K562 (cell line): ENCODE measurements around the gene CCDC85C. TPM values are rescaled to one million over a fixed set of nuclear protein-coding genes. Genes with fewer than 3 reads are reported as not detected.

ENCODE experiments used
- DACH1 ChIP-seq: fragments of 450-650 bp; IDR thresholded peaks from 2 replicates; pipeline ENCODE4 v1.6.1; 2018; ENCODE audit not compliant: partially characterized antibody
- DNMT1 ChIP-seq: fragments of 450-650 bp; IDR thresholded peaks from 2 replicates; pipeline ENCODE4 v1.6.1; 2016; ENCODE audit warnings: antibody characterized with exemption, mild to moderate bottlenecking
- HDAC6 ChIP-seq: IDR thresholded peaks from 2 replicates; pipeline ENCODE4 v1.6.1; 2012; ENCODE audit warnings: low read depth, mild to moderate bottlenecking, control low read depth, inconsistent platforms, low read length, moderate library complexity
- NFE2L1 ChIP-seq: fragments of 450-650 bp; IDR thresholded peaks from 2 replicates; pipeline ENCODE4 v1.6.1; 2016; ENCODE audit warnings: missing genetic modification characterization, low read depth, mild to moderate bottlenecking, missing compliant biosample characterization, moderate library complexity, borderline replicate concordance
- PREB ChIP-seq: sonication (generic); formaldehyde crosslinking; IDR thresholded peaks from 2 replicates; pipeline ENCODE4 v1.8.1; 2023; ENCODE audit warnings: mild to moderate bottlenecking, missing genetic modification reagents
- TOE1 ChIP-seq, 2 experiments: fragments of 450-650 bp in 1 of 2; sonication (generic) in 1 of 2; formaldehyde crosslinking in 1 of 2; IDR thresholded peaks; 2 replicates each; pipeline versions ENCODE4 v1.7.1 to v1.8.0; 2016 to 2022; ENCODE audit warnings: borderline replicate concordance in 2 of 2, mild to moderate bottlenecking in 2 of 2, antibody characterized with exemption in 1 of 2, inconsistent platforms in 1 of 2, low read depth in 1 of 2, missing genetic modification reagents in 1 of 2, moderate library complexity in 1 of 2
- WHSC1 ChIP-seq: IDR thresholded peaks from one replicate; pipeline ENCODE4 v1.6.1; 2012; ENCODE audit warnings: low read length, control low read depth, inconsistent platforms
- ZFP91 ChIP-seq: sonication (generic); formaldehyde crosslinking; IDR thresholded peaks from 2 replicates; pipeline ENCODE4 v1.8.0; 2022; ENCODE audit warnings: mild to moderate bottlenecking, missing genetic modification reagents
- ZKSCAN3 ChIP-seq: fragments of 250-450 bp; sonication (Bioruptor Pico); IDR thresholded peaks from 2 replicates; pipeline ENCODE4 v1.4.0; 2020
- polyA plus RNA-seq, 8 experiments: library from polyadenylated mRNA; depleted of rRNA in 4 of 8; stranded (reverse) in 5 of 8; unstranded in 3 of 8; fragments of >200 nt; fragmentation: Nextera tagmentation in 2 of 8; fragmentation: Illumina TruSeq in 1 of 8; extraction: Ambion mirVana in 2 of 8; extraction: Trizol in 1 of 8; gene quantifications; 2 replicates each; pipeline versions ENCODE4 v1.2.1 to v1.2.3, GENCODE V29; 2011 to 2014; ENCODE audit warnings: inconsistent platforms in 1 of 8, missing spikeins in 1 of 8
- total RNA-seq, 7 experiments: library from RNA; depleted of rRNA in 6 of 7; stranded (reverse); fragments of >200 nt in 6 of 7; fragmentation: Illumina TruSeq in 2 of 7; extraction: Trizol in 2 of 7; gene quantifications; 2 replicates each; pipeline versions ENCODE4 v1.2.1 to v1.2.3, GENCODE V29; 2011 to 2021; ENCODE audit warnings: low replicate concordance in 1 of 7
- TF ChIP-seq, protein P1 (sequence below), 2 experiments: fragments of 450-650 bp in 1 of 2; IDR thresholded peaks; 2 replicates each; pipeline ENCODE4 v1.6.1; 2011 to 2017; ENCODE audit warnings: low read depth in 2 of 2, antibody characterized with exemption in 1 of 2, borderline replicate concordance in 1 of 2, low read length in 1 of 2, mild to moderate bottlenecking in 1 of 2, mixed read lengths in 1 of 2; ENCODE audit not compliant: control insufficient read depth in 1 of 2

The CCDC85C gene
- total and polyA plus RNA-seq, 9 of the 15 experiments (the other 6 are each of a cell fraction or from before 2014, with no cell fraction given): 0.18 to 22.0 (median 6.3) TPM

DNA sequence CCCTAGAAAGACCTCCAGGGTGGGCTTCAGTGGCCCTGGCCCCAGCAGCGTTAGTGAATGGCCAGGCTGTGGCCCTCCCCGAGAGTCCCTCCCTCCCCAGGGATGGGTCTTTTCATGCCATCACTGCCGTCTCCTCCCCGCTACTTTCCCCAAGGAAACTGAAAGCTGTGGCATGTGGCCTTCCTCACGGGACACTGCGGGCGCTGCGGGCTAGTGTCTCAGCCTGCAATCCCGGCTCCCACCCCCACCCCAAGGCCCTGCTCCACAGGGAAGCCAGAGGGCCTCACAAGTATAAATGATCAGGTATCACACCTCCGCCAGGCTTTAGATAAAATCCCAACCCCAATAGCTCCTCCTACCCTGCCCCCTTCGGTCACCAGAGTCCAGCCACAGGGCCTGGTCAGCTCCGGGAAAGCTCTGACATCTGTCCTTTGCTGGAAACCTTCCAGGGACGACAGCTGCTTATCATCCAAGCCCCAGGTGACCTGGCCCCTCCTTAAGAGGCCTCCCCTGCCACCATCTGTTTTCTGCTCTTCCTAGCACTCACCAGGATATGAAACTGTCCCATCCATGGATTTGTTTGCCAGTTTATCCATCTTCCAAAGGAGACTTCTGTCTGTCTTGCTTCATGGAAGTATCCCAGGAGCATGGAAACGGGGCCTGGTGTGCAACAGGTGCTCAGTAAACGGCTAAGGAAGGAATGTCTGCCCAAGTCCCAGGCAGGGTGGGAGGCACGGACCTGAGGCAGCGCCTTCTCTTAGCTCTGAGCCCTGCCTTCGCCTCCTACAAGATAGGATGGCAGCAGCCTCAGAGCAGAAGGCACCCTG, 31.6 kb downstream of the CCDC85C start (continued):
- TF ChIP-seq ZFP91 (CRISPR knock-in tag) (no peak), WHSC1 (no peak), HDAC6 (no peak), TOE1 (IDR thresholded peaks at IDR 0.05; ENCODE audit: borderline replicate concordance) (no peak), TOE1 (CRISPR knock-in tag; IDR thresholded peaks at IDR 0.05; ENCODE audit: borderline replicate concordance, low read depth) (no peak), PREB (no peak), DNMT1 (no peak), ZKSCAN3 (no peak), NFE2L1 (no peak), DACH1 (peak; percentile 71)
- TF ChIP-seq, protein P1, sequence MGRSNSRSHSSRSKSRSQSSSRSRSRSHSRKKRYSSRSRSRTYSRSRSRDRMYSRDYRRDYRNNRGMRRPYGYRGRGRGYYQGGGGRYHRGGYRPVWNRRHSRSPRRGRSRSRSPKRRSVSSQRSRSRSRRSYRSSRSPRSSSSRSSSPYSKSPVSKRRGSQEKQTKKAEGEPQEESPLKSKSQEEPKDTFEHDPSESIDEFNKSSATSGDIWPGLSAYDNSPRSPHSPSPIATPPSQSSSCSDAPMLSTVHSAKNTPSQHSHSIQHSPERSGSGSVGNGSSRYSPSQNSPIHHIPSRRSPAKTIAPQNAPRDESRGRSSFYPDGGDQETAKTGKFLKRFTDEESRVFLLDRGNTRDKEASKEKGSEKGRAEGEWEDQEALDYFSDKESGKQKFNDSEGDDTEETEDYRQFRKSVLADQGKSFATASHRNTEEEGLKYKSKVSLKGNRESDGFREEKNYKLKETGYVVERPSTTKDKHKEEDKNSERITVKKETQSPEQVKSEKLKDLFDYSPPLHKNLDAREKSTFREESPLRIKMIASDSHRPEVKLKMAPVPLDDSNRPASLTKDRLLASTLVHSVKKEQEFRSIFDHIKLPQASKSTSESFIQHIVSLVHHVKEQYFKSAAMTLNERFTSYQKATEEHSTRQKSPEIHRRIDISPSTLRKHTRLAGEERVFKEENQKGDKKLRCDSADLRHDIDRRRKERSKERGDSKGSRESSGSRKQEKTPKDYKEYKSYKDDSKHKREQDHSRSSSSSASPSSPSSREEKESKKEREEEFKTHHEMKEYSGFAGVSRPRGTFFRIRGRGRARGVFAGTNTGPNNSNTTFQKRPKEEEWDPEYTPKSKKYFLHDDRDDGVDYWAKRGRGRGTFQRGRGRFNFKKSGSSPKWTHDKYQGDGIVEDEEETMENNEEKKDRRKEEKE (IDR thresholded peaks at IDR 0.05; ENCODE audit: borderline replicate concordance in 1 of 2, control insufficient read depth in 1 of 2, low read depth in 2 of 2, low read length in 1 of 2): no peak
